Measurements from ENCODE around the gene ZNF644. TPM values are rescaled to one million over a fixed set of nuclear protein-coding genes. Genes with fewer than 3 reads are reported as not detected.
"Not testable (repeated sequence)": the region's sequence is repeated elsewhere in the genome, so short reads cannot be mapped to it uniquely, and the experiment has no call there.

The ZNF644 gene
- total RNA-seq, 2 donors from 2014 or later, result 46.9 to 66.2 TPM

DNA sequence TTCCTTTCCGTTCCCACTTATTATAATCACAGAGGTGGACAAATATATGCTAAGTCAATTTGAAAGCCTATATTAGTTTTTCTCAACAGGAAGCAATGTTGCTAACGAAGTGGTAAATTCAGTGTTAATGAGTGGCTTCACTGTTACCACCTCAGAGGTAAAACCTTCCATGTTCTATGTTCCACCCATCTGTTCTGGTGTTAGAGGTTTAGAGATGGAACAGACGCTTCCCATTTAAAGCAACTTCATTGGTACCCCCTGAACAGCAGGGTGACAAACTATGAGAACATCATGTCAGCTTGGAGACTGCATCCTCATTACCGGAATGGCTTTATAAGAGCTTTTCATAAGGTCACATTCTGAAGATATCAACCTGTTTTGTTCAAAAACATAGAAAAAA, 77.9 kb downstream of the ZNF644 start:
- H3K9ac ChIP-seq (ENCODE audit: low read depth in 2 of 2, low read length in 2 of 2), result no peak overlapping the region
- intact Hi-C loops (cut with DNase I), result no loop called here
- no peak overlapping the region for H3K27ac ChIP-seq

DNA sequence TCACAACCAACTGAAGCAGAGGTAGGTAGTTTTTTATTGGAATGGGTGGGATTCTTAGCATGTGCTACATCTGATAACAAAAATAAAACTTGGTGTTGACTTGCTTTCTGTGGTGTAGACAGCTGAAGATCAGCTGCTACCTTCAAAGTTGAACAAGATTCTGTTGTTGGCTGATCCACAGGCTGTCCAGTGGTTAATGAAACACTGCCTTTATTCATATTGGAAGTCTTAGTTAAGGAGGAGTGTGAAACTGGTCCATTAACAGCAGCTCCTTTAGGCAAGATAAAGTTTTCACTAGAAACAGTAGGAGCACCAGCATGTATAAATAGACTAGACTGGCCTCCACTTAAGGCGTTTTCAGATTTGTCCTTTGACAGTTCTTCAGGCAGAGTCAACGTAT, 81.1 kb downstream of the ZNF644 start:
- no peak overlapping the region for H3K4me3 ChIP-seq
- no peak overlapping the region for H3K27ac ChIP-seq
- H3K4me1 ChIP-seq, result no peaks in the 10 kb centered on the region
- H3K9me3 ChIP-seq, result no peaks in the 10 kb centered on the region
- intact Hi-C loops (cut with DNase I), result no loop called here
- H3K27me3 ChIP-seq, result no peaks in the 10 kb centered on the region
- no peaks in the 10 kb centered on the region for H3K36me3 ChIP-seq
- no peak overlapping the region for H3K9ac ChIP-seq (ENCODE audit: low read depth in 2 of 2, low read length in 2 of 2)
- TF ChIP-seq, protein P1, sequence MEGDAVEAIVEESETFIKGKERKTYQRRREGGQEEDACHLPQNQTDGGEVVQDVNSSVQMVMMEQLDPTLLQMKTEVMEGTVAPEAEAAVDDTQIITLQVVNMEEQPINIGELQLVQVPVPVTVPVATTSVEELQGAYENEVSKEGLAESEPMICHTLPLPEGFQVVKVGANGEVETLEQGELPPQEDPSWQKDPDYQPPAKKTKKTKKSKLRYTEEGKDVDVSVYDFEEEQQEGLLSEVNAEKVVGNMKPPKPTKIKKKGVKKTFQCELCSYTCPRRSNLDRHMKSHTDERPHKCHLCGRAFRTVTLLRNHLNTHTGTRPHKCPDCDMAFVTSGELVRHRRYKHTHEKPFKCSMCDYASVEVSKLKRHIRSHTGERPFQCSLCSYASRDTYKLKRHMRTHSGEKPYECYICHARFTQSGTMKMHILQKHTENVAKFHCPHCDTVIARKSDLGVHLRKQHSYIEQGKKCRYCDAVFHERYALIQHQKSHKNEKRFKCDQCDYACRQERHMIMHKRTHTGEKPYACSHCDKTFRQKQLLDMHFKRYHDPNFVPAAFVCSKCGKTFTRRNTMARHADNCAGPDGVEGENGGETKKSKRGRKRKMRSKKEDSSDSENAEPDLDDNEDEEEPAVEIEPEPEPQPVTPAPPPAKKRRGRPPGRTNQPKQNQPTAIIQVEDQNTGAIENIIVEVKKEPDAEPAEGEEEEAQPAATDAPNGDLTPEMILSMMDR (IDR thresholded peaks at IDR 0.05), result no peak
- DNase-seq, result no peak

More for the DNA sequence above, 77.9 kb downstream of the ZNF644 start:
- no peaks in the 10 kb centered on the region for H3K36me3 ChIP-seq
- no peak for DNase-seq
- no peaks in the 10 kb centered on the region for H3K9me3 ChIP-seq
- no peak overlapping the region for H3K4me3 ChIP-seq
- TF ChIP-seq, protein P1 (IDR thresholded peaks at IDR 0.05), result no peak
- H3K4me1 ChIP-seq, result no peaks in the 10 kb centered on the region
- no peaks in the 10 kb centered on the region for H3K27me3 ChIP-seq

- TF ChIP-seq, protein P1 (IDR thresholded peaks at IDR 0.05), result no peak
- intact Hi-C loops (cut with DNase I), result no loop called here
These were observed 85.1 kb downstream of the ZNF644 start for GRCh38 chr1:90936731-90937130.

DNA sequence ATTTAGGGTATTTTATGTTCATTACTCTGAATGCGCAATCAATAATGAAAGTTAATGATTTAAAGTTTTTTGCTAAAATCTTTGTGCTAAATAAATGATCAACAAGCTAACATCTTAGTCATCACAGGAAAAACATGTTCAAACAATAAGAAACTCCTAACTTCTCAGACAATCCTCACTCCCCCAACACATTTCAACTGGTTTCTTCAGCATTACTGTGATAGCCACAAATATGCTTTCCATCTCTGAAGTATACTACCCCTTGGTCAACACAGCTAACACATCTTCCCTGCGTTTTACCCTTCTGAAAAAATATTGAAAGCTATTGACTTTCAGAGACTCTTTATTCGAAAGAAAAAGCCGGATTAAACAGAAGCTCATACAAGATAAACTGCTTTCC, 85.8 kb downstream of the ZNF644 start:
- intact Hi-C loops (cut with DNase I), result no loop called here

More at GRCh38 chr1:90936731-90937130, 85.1 kb downstream of the ZNF644 start:
- Histone ChIP-seq H3K4me1 (no peaks in the 10 kb centered on the region), H3K9ac (ENCODE audit: low read depth in 2 of 2, low read length in 2 of 2) (no peak overlapping the region), H3K9me3 (no peaks in the 10 kb centered on the region), H3K4me3 (no peak overlapping the region), H3K27me3 (no peaks in the 10 kb centered on the region), H3K27ac (no peak overlapping the region), H3K36me3 (no peaks in the 10 kb centered on the region)
- DNase-seq, result no peak

GRCh38 chr1:90928231-90928630, 93.6 kb downstream of the ZNF644 start:
- H3K9ac ChIP-seq (ENCODE audit: low read depth in 2 of 2, low read length in 2 of 2); H3K36me3 ChIP-seq; intact Hi-C loops (cut with DNase I); H3K27ac ChIP-seq; DNase-seq; H3K9me3 ChIP-seq; H3K27me3 ChIP-seq; H3K4me3 ChIP-seq; H3K4me1 ChIP-seq: not testable (repeated sequence)

More for the DNA sequence above, 85.8 kb downstream of the ZNF644 start:
- Histone ChIP-seq H3K27me3 (no peaks in the 10 kb centered on the region), H3K4me3 (no peak overlapping the region), H3K36me3 (no peaks in the 10 kb centered on the region), H3K4me1 (no peaks in the 10 kb centered on the region), H3K9ac (ENCODE audit: low read depth in 2 of 2, low read length in 2 of 2) (no peak overlapping the region), H3K9me3 (no peaks in the 10 kb centered on the region), H3K27ac (no peak overlapping the region)
- TF ChIP-seq, protein P1 (IDR thresholded peaks at IDR 0.05), result no peak
- DNase-seq, result no peak

DNA sequence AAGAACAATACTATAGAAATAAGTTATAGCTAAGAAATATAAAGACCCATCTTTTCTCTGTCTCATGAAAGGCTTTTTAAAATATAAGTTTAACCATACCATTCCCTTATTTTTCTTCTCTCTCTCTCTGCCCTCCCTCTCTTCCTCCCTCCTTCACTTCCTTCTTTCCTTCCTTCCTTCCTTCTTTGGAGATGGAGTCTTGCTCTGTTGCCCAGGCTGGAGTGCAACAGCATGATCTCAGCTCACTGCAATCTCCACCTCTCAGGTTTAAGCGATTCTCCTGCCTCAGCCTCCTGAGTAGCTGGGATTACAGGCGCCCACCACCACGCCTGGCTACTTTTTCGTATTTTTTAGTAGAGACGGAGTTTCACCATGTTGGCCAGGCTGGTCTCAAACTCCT, 94.2 kb downstream of the ZNF644 start:
- H3K4me1 ChIP-seq; H3K9ac ChIP-seq (ENCODE audit: low read depth in 2 of 2, low read length in 2 of 2); H3K27me3 ChIP-seq; H3K9me3 ChIP-seq; DNase-seq; H3K27ac ChIP-seq; H3K4me3 ChIP-seq; intact Hi-C loops (cut with DNase I); H3K36me3 ChIP-seq: not testable (repeated sequence)

- intact Hi-C loops (cut with DNase I), result no loop called here
- no peak overlapping the region for H3K9ac ChIP-seq (ENCODE audit: low read depth in 2 of 2, low read length in 2 of 2)
These were observed 94.9 kb downstream of the ZNF644 start for GRCh38 chr1:90926971-90927370.

More at GRCh38 chr1:90926971-90927370, 94.9 kb downstream of the ZNF644 start:
- Histone ChIP-seq H3K9me3 (no peaks in the 10 kb centered on the region), H3K4me1 (peaks cover 7% of the 10 kb centered on the region), H3K36me3 (no peaks in the 10 kb centered on the region), H3K27me3 (no peaks in the 10 kb centered on the region), H3K4me3 (no peak overlapping the region), H3K27ac (no peak overlapping the region)
- DNase-seq, result no peak
- TF ChIP-seq, protein P1 (IDR thresholded peaks at IDR 0.05), result no peak

All from colonic mucosa (tissue), 4 donors.